HG03135 (cell line): ENCODE results near the gene KRTAP10-2.
"Not testable (repeated sequence)": the region's sequence is repeated elsewhere in the genome, so short reads cannot be mapped to it uniquely, and the experiment has no call there.

Source experiments
- ATAC-seq: cut with Tn5 transposase; IDR thresholded peaks from one replicate; pipeline ENCODE4 v1.9.1; 2021; ENCODE audit warnings: mild to moderate bottlenecking, moderate library complexity; ENCODE audit not compliant: unreplicated experiment

The KRTAP10-2 gene

GRCh38 chr21:44551340-44551961 is at the start of gene KRTAP10-2:
Gene KRTAP10-2 (minus strand): TSS chr21:44551505. CDS start chr21:44551458, 47 bp downstream.
- no peak for ATAC-seq

- ATAC-seq = not testable (repeated sequence)
Observed at GRCh38 chr21:44601091-44601490, 49.8 kb upstream of the KRTAP10-2 start.

GRCh38 chr21:44600118-44600978 is 49.0 kb upstream of the KRTAP10-2 start, which contains the start of gene KRTAP10-7:
Gene KRTAP10-7 (plus strand): TSS chr21:44600597. CDS start chr21:44600622, 25 bp downstream.
- not testable (repeated sequence) for ATAC-seq

GRCh38 chr21:44599264-44600029 is 48.1 kb upstream of the KRTAP10-2 start:
- no peak for ATAC-seq

GRCh38 chr21:44598061-44598460 is 46.8 kb upstream of the KRTAP10-2 start:
- no peak for ATAC-seq

- no peak for ATAC-seq
Observed at GRCh38 chr21:44596068-44596725, 44.9 kb upstream of the KRTAP10-2 start.

GRCh38 chr21:44595524-44595923 is 44.2 kb upstream of the KRTAP10-2 start:
- no peak for ATAC-seq

GRCh38 chr21:44594406-44594916 is 43.2 kb upstream of the KRTAP10-2 start:
- ATAC-seq = no peak

- no peak for ATAC-seq
Observed at GRCh38 chr21:44593598-44594405, 42.5 kb upstream of the KRTAP10-2 start.

GRCh38 chr21:44592446-44593311 is 41.4 kb upstream of the KRTAP10-2 start, which contains the start of gene KRTAP10-6:
Gene KRTAP10-6 (minus strand): TSS chr21:44592505. CDS start chr21:44592484, 21 bp downstream.
- ATAC-seq = no peak

GRCh38 chr21:44591801-44592130 is 40.5 kb upstream of the KRTAP10-2 start:
- ATAC-seq = not testable (repeated sequence)

- not testable (repeated sequence) for ATAC-seq
Observed at GRCh38 chr21:44590897-44591800, 39.8 kb upstream of the KRTAP10-2 start.

GRCh38 chr21:44590311-44590721 is 39.0 kb upstream of the KRTAP10-2 start:
- no peak for ATAC-seq

GRCh38 chr21:44589586-44590305 is 38.4 kb upstream of the KRTAP10-2 start:
- no peak for ATAC-seq

- no peak for ATAC-seq
Observed at GRCh38 chr21:44589094-44589493, 37.8 kb upstream of the KRTAP10-2 start.

- no peak for ATAC-seq
Observed at GRCh38 chr21:44585892-44586291, 34.6 kb upstream of the KRTAP10-2 start.

GRCh38 chr21:44583800-44584147 is 32.5 kb upstream of the KRTAP10-2 start:
- ATAC-seq = no peak
